PC-3 (cell line): ENCODE results near the gene TROAP. TPM values are rescaled to one million over a fixed set of nuclear protein-coding genes. Genes with fewer than 3 reads are reported as not detected.

Source experiments
- ATAC-seq: fragments of 200-7000 bp; cut with Tn5 transposase; 2 replicates; pipeline ENCODE4 v1.9.1; 2020; ENCODE audit warnings: mild to moderate bottlenecking, moderate library complexity
- BruUV-seq: library from RNA; stranded (reverse); fragments of 400-500 nt; replicated peaks from 2 replicates; lab custom pipeline; 2021; lab: Mats Ljungman, UMichigan
- CTCF ChIA-PET: fragments of 300-600 bp; sonication (Branson Sonifier 250); formaldehyde crosslinking; loops from one replicate; lab custom pipeline; 2022; ENCODE audit warnings: antibody characterized with exemption; lab: Charles Lee
- POLR2A ChIA-PET: fragments of 300-600 bp; sonication (Branson Sonifier 250); formaldehyde crosslinking; loops from one replicate; lab custom pipeline; 2022; ENCODE audit warnings: antibody characterized with exemption; ENCODE audit not compliant: unreplicated experiment; lab: Charles Lee
- DNase-seq: peaks from one replicate; pipeline ENCODE4 v3.0.0-alpha.2; 2015
- H2AFZ ChIP-seq: fragments of 300-600 bp; sonication (generic); 2 replicates; pipeline ENCODE4 v1.6.0; 2016; ENCODE audit warnings: antibody characterized with exemption, low read length
- H3F3A ChIP-seq: fragments of 300-600 bp; sonication (generic); one replicate; pipeline ENCODE4 v1.6.0; 2017; ENCODE audit warnings: antibody characterized with exemption, low read length, control low read depth, mild to moderate bottlenecking; ENCODE audit not compliant: unreplicated experiment
- H3K27ac ChIP-seq: fragments of 300-600 bp; sonication (generic); 2 replicates; pipeline ENCODE4 v1.5.1; 2016; ENCODE audit warnings: mild to moderate bottlenecking, low read length
- H3K27me3 ChIP-seq: fragments of 300-600 bp; sonication (generic); 2 replicates; pipeline ENCODE4 v1.6.1; 2016; ENCODE audit warnings: low read length, mixed read lengths
- H3K36me3 ChIP-seq: fragments of 300-600 bp; sonication (generic); 2 replicates; pipeline ENCODE4 v1.6.1; 2016; ENCODE audit warnings: low read depth, mixed run types, low read length, mixed read lengths
- H3K4me1 ChIP-seq: fragments of 300-600 bp; sonication (generic); 2 replicates; pipeline ENCODE4 v1.5.1; 2016; ENCODE audit warnings: low read length; ENCODE audit not compliant: insufficient read depth
- H3K4me2 ChIP-seq: fragments of 300-600 bp; sonication (generic); 2 replicates; pipeline ENCODE4 v1.6.0; 2016; ENCODE audit warnings: low read length
- H3K4me3 ChIP-seq: fragments of 300-600 bp; sonication (generic); 2 replicates; pipeline ENCODE4 v1.5.1; 2016; ENCODE audit warnings: mild to moderate bottlenecking, low read length, mixed read lengths
- H3K79me2 ChIP-seq: fragments of 300-600 bp; sonication (generic); 2 replicates; pipeline ENCODE4 v1.6.1; 2017; ENCODE audit warnings: low read length, mixed read lengths
- H3K9ac ChIP-seq: fragments of 300-600 bp; sonication (generic); 2 replicates; pipeline ENCODE4 v1.6.0; 2016; ENCODE audit warnings: mild to moderate bottlenecking, low read length
- H3K9me2 ChIP-seq: fragments of 300-600 bp; sonication (generic); replicated peaks from 2 replicates; pipeline ENCODE4 v1.6.1; 2016; ENCODE audit warnings: mixed run types, low read length, mixed read lengths
- H3K9me3 ChIP-seq: fragments of 300-600 bp; sonication (generic); 2 replicates; pipeline ENCODE4 v1.6.1; 2016; ENCODE audit warnings: low read length, mixed read lengths
- H4K20me1 ChIP-seq: fragments of 300-600 bp; sonication (generic); 2 replicates; pipeline ENCODE4 v1.6.1; 2016; ENCODE audit warnings: low read length, mixed read lengths
- CTCF ChIP-seq: fragments of 300-600 bp; sonication (generic); conservative IDR thresholded peaks from 2 replicates; pipeline ENCODE4 v1.5.1; 2017; ENCODE audit warnings: antibody characterized with exemption, low read depth, mild to moderate bottlenecking, low read length
- EZH2 ChIP-seq: fragments of 300-600 bp; sonication (generic); IDR thresholded peaks from one replicate; pipeline ENCODE4 v1.6.1; 2017; ENCODE audit warnings: antibody characterized with exemption, mild to moderate bottlenecking, low read length; ENCODE audit not compliant: unreplicated experiment
- EZH2phosphoT487 ChIP-seq: fragments of 300-600 bp; sonication (generic); IDR thresholded peaks from 2 replicates; pipeline ENCODE4 v1.6.1; 2018; ENCODE audit warnings: mild to moderate bottlenecking, antibody characterized with exemption, low read length, borderline replicate concordance
- intact Hi-C: fragments of 100-400 bp; cut with micrococcal nuclease; formaldehyde crosslinking; loops from 2 replicates; pipeline ENCODE4 v1.9.0; 2023
- total RNA-seq: library from RNA; depleted of rRNA; stranded (reverse); fragments of >200 nt; gene quantifications from 2 replicates; pipeline ENCODE4 v1.2.3, GENCODE V29; 2014

Gene TROAP
- total RNA-seq, 1 experiment from 2014 or later, result 103 TPM

DNA sequence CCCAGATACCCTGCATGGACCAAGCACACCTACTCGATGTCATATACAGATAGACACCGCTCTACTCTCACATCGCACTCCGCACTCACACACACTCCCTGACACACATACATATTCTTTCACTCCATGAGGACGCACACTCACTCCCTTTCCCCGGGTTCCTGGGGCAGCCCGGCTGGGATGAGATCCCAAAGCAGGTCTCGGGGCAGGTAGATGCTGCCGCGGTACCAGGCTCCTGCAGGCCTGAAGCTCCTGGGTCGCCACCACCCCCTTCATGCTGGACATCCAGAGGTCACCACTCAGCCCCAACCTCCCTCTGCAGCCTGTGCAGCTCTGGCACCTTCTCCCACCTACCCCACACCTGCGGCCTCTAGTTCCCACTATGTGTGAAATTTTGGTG, 11.6 kb downstream of the TROAP start:
- Histone ChIP-seq H3K79me2 (no peaks in the 10 kb centered on the region), H3K36me3 (peaks cover 6% of the 10 kb centered on the region; the same call in 1 of the 2 replicates), H3F3A (no peaks in the 10 kb centered on the region), H3K4me2 (no peak overlapping the region), H2AFZ (no peak overlapping the region), H3K4me1 (no peaks in the 10 kb centered on the region), H3K4me3 (no peak overlapping the region), H3K9me3 (no peaks in the 10 kb centered on the region), H3K27me3 (no peaks in the 10 kb centered on the region), H3K27ac (no peak overlapping the region), H4K20me1 (no peaks in the 10 kb centered on the region), H3K9ac (no peak overlapping the region), H3K9me2 (no peaks in the 10 kb centered on the region)
- TF ChIP-seq EZH2 (no peak), CTCF (no peak), EZH2phosphoT487 (no peak)
- no peak for DNase-seq
- ChIA-PET POLR2A (no interaction called here), CTCF (interaction anchor here (1.2 kb wide), 1 partner anchor 38 kb away, joined by 4 read pairs; no protein-coding TSS in a partner anchor)
- ATAC-seq, result no peak
- no TSS peak for BruUV-seq
- intact Hi-C loops, result no loop called here

DNA sequence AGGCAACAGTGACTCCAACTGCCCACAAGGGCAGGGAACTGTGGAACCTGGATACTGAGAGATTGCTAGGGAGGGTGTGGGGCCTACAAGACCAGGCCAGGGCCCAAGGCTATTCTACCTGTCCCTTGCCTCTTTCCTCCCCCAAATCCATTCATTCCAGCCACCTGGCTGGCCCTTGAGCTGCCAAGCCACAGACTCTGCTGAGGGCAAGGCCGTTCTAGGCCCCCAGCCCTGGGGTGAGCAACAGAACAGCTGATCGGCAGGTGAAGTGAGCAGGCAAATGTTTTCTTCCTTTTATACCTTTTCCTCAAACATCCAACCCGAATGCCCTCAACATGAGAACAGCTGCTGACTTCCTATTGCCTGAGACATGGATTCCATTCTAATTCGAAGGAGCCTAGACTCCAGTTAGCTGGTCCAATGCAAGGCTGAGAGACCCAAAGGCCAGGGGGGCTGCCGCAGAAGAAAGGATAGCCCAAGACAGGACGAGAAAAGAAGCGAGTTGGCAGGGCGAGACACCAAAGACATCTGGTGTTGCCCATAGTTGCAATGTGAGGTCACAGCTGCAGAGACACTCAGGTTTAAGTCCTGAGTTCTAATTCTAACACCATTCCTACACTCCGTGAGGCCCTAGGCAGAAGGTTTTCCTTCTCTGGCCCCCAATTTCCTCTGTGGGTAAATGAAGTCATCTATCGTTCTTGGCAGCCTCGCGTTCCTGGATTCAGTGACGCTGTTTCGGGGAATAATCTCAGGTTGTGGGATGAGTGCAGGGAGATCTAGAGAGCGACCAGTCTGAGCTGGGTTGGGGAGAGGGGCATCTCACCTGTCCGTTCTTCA, 12.3 kb downstream of the TROAP start:
- H2AFZ ChIP-seq, result no peak overlapping the region
- ATAC-seq (no peak), DNase-seq (no peak)
- no peaks in the 10 kb centered on the region for H3K4me1 ChIP-seq
- H3K79me2 ChIP-seq, result no peaks in the 10 kb centered on the region
- peaks cover 6% of the 10 kb centered on the region; the same call in 1 of the 2 replicates for H3K36me3 ChIP-seq
- TF ChIP-seq EZH2phosphoT487 (no peak), EZH2 (no peak), CTCF (no peak)
- intact Hi-C loops, result no loop called here
- H3K9me2 ChIP-seq, result no peaks in the 10 kb centered on the region
- no TSS peak for BruUV-seq
- H3K27me3 ChIP-seq, result no peaks in the 10 kb centered on the region
- H3K27ac ChIP-seq, result no peak overlapping the region
- H3K9me3 ChIP-seq, result no peaks in the 10 kb centered on the region
- no peak overlapping the region for H3K9ac ChIP-seq
- POLR2A ChIA-PET, result interaction anchor here (0.5 kb wide), 1 partner anchor 177 kb away, joined by 4 read pairs; no protein-coding TSS in a partner anchor
- H3K4me2 ChIP-seq, result no peak overlapping the region
- no peak overlapping the region for H3K4me3 ChIP-seq
- H3F3A ChIP-seq, result no peaks in the 10 kb centered on the region
- H4K20me1 ChIP-seq, result no peaks in the 10 kb centered on the region
- CTCF ChIA-PET, result interaction anchor here (1.2 kb wide), 1 partner anchor 38 kb away, joined by 4 read pairs; no protein-coding TSS in a partner anchor
